NCI-H526 (cell line): ENCODE measurements around the gene PGK2.

Experiments used
- DNase-seq, 2 experiments: peaks; one replicate each; lab custom pipeline; 2025; lab: John Stamatoyannopoulos, UW

PGK2 gene

DNA sequence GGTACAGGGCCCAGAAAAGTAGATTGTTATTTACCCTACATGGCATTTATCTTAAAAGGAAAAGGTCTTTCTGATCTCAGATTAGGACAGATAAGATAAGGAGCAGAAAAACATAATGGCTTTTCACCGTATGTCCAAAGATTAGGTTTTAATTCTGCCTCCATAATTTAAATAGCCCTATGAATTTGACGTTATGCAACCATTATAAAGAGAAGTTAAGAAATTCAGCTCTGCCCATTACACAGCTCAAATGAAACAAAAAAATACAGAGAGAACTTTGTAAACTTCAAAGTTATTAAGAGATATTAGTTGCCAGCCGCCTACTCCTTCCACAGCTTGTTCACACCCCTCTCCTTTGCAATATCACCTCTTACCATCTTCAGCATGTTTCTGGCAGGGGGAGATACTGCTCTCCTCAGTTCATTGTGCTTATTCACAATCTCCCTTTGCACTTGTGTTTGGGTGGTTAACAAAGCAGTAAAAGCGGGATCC is 51.0 kb downstream of the PGK2 start:
- DNase-seq, result no peak
